ENCODE measurements around the gene UNKL. TPM values are rescaled to one million over a fixed set of nuclear protein-coding genes. Genes with fewer than 3 reads are reported as not detected.

Gene UNKL
- total RNA-seq, 1 donor from 2014 or later, result 70.7 TPM

DNA sequence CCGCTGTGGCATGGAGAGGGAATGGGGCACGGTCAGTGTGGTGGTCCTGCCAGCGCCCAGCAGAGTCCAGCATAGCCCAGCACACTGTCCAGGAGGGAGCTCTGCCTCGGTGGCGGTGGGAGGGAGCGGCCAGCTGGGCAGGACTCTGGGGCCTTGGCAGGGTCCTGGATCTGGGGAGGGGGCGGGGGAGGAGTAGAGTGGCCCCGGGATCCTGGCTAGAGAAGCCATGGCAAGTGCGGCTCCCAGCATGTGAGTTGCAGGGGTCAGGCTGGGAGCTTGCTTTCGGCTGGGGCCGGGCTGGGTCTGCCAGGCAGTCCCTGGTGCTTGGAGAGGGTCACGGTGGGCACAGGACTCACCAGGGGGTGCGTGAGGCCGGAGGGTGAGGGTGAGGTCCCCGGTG, 58.9 kb downstream of the UNKL start:
- Mint-ChIP-seq H3K27me3 (no peaks in the 10 kb centered on the region), H3K4me1 (peaks cover 30% of the 10 kb centered on the region), H3K9me3 (no peaks in the 10 kb centered on the region), H3K4me3 (no peak overlapping the region), H3K36me3 (ENCODE audit: low read depth) (peaks cover 16% of the 10 kb centered on the region), H3K27ac (no peak overlapping the region)
- no peak for DNase-seq
- ChIA-PET POLR2A (no interaction called here), CTCF (no interaction called here)
- TF ChIP-seq, protein P1, sequence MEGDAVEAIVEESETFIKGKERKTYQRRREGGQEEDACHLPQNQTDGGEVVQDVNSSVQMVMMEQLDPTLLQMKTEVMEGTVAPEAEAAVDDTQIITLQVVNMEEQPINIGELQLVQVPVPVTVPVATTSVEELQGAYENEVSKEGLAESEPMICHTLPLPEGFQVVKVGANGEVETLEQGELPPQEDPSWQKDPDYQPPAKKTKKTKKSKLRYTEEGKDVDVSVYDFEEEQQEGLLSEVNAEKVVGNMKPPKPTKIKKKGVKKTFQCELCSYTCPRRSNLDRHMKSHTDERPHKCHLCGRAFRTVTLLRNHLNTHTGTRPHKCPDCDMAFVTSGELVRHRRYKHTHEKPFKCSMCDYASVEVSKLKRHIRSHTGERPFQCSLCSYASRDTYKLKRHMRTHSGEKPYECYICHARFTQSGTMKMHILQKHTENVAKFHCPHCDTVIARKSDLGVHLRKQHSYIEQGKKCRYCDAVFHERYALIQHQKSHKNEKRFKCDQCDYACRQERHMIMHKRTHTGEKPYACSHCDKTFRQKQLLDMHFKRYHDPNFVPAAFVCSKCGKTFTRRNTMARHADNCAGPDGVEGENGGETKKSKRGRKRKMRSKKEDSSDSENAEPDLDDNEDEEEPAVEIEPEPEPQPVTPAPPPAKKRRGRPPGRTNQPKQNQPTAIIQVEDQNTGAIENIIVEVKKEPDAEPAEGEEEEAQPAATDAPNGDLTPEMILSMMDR (IDR thresholded peaks at IDR 0.05), result no peak
- intact Hi-C loops (cut with micrococcal nuclease), result no loop called here
- ATAC-seq (ENCODE audit: low read depth), result no peak

DNA sequence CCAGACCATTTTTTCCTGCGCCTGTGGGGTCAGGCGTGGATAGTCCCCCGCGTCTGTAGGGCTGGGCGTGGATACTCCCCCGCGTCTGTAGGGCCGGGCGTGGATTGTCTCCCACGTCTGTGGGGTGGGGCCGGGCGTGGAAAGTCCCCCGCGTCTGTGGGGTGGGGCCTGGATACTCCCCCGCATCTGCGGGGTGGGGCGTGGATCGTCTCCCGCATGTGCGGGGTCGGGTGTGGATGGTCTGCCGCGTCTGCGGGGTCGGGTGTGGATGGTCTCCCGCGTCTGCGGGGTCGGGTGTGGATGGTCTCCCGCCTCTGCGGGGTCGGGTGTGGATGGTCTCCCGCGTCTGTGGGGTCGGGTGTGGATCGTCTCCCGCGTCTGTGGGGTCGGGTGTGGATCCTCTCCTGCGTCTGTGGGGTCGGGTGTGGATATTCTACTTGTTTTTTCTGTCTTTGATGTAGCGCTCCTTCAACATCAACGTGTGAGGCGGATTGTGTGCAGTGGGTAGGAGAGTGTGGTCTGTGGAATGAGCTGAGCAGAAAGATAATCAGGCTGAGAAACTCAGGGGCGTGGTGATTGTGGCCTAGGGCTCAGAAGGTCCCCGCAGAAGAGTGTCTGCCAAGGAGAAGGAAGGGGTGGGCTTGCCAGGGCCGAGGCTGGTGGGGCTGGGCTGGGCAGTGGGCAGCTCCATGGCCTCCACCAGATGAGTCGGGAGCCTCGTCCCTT, 59.5 kb downstream of the UNKL start:
- CTCF ChIA-PET, result no interaction called here
- no peak for ATAC-seq (ENCODE audit: low read depth)
- POLR2A ChIA-PET, result no interaction called here
- H3K36me3 Mint-ChIP-seq (ENCODE audit: low read depth), result peaks cover 16% of the 10 kb centered on the region
- H3K4me3 Mint-ChIP-seq, result no peak overlapping the region
- H3K9me3 Mint-ChIP-seq, result no peaks in the 10 kb centered on the region
- intact Hi-C loops (cut with micrococcal nuclease), result no loop called here
- no peaks in the 10 kb centered on the region for H3K27me3 Mint-ChIP-seq
- peak overlapping the region; percentile 64 for H3K27ac Mint-ChIP-seq
- TF ChIP-seq, protein P1 (IDR thresholded peaks at IDR 0.05), result no peak
- peaks cover 35% of the 10 kb centered on the region for H3K4me1 Mint-ChIP-seq
- no peak for DNase-seq

GRCh38 chr16:1351582-1352362, 62.7 kb downstream of the UNKL start, which contains the start of the genes GNPTG and TSR3:
Gene GNPTG (plus strand): TSS chr16:1351931. CDS start chr16:1351966, 35 bp downstream.
Gene TSR3 (minus strand): TSS chr16:1351878. CDS start chr16:1351804, 74 bp downstream.
- ATAC-seq (ENCODE audit: low read depth) (peak; percentile 93), DNase-seq (peak; percentile 92)
- Mint-ChIP-seq H3K36me3 (ENCODE audit: low read depth) (peaks cover 24% of the 10 kb centered on the region), H3K4me3 (peak within 1 kb of the TSS; percentile 85), H3K27me3 (no peaks in the 10 kb centered on the region), H3K27ac (peak within 1 kb of the TSS; percentile 77), H3K4me1 (peaks cover 30% of the 10 kb centered on the region), H3K9me3 (no peaks in the 10 kb centered on the region)
- TF ChIP-seq, protein P1 (IDR thresholded peaks at IDR 0.05), result no peak
- POLR2A ChIA-PET, result interaction anchor here (1.0 to 1.8 kb wide), 3 partner anchors 9 to 69 kb away, joined by 3 to 15 read pairs (median 6); partner anchors contain the start of gene UQCC4
- CTCF ChIA-PET, result no interaction called here
- intact Hi-C loops (cut with micrococcal nuclease), result loop anchor here (1.0 to 2.0 kb wide), 4 partner anchors 8 to 355 kb away; partner anchors contain the start of genes MAPK8IP3 and UQCC4

DNA sequence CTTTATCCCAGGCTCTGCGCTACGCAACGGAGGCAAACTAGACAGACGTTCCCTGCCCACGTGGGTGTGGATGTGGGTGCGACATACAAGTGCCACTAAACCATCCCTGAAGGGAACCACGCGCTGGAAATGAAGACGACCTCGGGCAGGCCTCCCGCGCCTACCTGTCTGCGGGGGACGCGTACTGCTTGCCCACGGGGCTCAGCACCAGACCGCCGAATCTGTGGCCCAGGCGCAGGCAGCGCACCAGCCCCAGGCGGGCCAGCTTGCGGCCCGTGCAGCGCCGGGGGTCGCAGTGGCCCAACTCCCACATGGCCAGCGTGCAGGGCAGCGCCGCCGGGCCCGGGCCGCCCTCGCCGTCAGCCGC, 63.3 kb downstream of the UNKL start:
- Mint-ChIP-seq H3K27me3 (no peaks in the 10 kb centered on the region), H3K9me3 (no peaks in the 10 kb centered on the region), H3K4me1 (peaks cover 30% of the 10 kb centered on the region), H3K36me3 (ENCODE audit: low read depth) (peaks cover 24% of the 10 kb centered on the region), H3K27ac (peak overlapping the region; percentile 69), H3K4me3 (peak overlapping the region; percentile 80)
- DNase-seq (no peak), ATAC-seq (ENCODE audit: low read depth) (peak; percentile 29)
- TF ChIP-seq, protein P1 (IDR thresholded peaks at IDR 0.05), result no peak
- intact Hi-C loops (cut with micrococcal nuclease), result loop anchor here (1.0 to 2.0 kb wide), 4 partner anchors 8 to 355 kb away; partner anchors contain the start of genes MAPK8IP3 and UQCC4
- POLR2A ChIA-PET, result interaction anchor here (1.0 to 1.8 kb wide), 3 partner anchors 8 to 70 kb away, joined by 3 to 15 read pairs (median 6); partner anchors contain the start of gene UQCC4
- CTCF ChIA-PET, result no interaction called here

Measured in activated B cell treated with CpG ODN at 0.5 μM for 24 hours (primary cell).